GM21515 (cell line): Measurements from ENCODE around the gene WNT4.
A peak's percentile ranks its signal among the peaks of the same experiment; 100 is the strongest.

ENCODE experiments used
- ATAC-seq: cut with Tn5 transposase; IDR thresholded peaks from one replicate; pipeline ENCODE4 v1.9.1; 2021; ENCODE audit not compliant: unreplicated experiment

The WNT4 gene

GRCh38 chr1:22143065-22144033 lies at the start of gene WNT4:
TSS of gene WNT4 (minus strand) at chr1:22143097. CDS start at chr1:22142922, 175 bp downstream.
- no peak for ATAC-seq

- ATAC-seq: no peak
These were observed 47.8 kb upstream of the WNT4 start for GRCh38 chr1:22190731-22191130.

DNA sequence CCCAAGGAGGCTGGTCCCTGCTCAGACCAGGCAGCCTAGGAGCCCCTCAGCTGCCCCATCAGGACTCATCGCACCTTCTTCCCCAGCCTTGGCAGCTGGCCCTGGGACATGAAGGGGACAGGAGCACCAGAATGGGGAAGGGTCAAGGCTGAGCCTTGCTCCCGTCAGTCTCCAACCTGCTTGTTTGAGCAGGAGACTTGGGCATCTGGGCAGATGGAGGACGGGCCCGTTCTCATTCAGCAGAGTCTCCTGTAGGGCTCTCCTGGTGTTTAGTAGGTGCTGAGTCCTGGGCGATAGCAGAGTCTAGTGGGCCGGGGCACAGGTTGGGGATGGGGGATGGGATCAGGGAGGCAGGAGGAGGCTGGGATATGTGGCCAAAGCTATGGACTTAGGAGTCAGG lies 47.4 kb upstream of the WNT4 start:
- ATAC-seq: no peak

GRCh38 chr1:22189619-22190018 lies 46.7 kb upstream of the WNT4 start:
- no peak for ATAC-seq

DNA sequence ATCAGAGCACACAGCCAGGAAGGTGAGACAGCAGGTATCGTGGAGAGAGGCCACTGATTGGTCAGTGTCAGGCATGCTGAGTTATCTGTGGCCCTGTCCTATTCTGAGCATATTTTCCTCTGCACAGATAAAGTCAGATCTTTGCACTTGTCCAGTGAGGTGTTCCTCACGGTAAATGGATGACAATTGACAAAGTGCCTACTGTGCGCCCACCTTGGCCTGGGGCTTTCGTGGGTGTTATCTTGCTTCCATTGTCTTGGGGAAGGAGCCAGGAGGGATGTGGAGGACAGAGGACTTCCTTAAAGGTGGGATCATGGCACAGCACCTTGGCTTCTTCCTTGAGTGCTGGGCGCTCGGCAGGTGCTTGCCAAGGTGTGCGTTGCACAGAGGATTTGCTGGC lies 46.0 kb upstream of the WNT4 start:
- ATAC-seq: no peak

DNA sequence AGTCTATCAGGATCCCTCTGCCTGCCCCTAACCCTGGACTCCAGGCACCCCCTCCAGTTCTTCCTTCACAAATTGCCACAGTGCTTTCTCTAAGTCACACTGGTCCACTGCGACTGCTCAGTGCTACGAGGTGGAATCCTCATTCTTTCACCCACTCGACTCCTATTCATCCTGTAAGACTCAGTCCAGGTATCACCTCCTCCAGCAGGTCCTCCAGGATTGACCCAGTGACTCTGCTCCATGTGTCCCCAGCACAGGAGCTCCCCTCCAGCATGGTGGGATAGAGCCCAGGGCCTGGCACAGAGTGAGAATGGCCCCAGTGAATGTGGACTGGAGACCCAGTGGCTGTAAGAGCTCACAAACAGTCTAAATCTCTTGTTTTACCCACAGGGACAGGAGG lies 45.5 kb upstream of the WNT4 start:
- ATAC-seq: no peak

DNA sequence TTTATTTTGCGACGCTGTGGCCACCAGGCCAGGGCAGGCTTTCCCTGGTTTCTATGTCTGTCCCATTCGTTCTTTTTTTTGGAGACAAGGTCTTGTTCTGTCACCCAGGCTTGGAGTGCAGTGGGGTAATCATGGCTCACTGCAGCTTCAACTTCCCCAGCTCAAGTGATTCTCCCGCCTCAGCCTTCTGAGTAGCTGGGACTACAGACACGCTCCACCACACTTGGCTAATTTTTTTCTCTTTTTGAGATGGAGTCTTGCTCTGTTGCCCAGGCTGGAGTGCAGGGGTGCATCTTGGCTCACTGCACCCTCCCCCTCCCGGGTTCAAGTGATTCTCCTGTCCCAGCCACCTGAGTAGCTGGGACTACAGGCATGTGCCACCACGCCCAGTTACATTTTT lies 43.4 kb upstream of the WNT4 start:
- no peak for ATAC-seq

DNA sequence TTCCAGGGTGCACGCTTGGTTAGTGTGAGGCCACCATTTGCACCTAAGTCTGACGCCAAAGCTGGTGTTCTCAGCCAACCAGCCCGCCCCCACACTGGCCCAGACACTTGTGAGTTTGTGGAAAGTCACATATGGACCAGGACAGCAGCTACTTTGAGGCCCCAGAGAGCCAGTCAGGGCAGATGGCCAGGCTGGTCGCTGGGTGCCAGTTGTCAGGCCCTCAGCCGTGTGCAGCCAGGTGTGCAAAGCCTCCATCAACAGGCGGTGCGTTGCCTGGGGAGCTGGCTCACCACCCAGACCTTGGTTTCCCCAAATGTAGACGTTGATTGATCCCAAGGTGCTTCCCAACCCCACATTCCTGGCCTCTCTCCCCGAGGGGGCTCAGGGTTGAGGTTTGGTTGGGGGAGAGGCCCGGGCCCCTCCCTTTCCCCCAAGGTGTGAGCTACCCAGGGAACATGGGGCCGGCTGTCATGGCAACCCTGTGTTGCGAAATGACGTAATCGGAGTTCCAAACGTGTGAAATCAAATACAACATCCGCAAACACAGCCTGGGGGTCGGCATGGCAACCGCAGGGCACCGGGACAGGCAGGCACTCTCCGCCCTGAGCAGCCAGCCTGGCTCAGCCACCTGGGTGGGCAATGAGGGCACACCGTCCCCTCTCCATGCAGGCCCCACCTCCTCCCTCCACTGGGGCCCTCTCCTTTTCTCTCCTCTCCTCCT lies 42.2 kb upstream of the WNT4 start:
- no peak for ATAC-seq

- no peak for ATAC-seq
These were observed 41.6 kb upstream of the WNT4 start for GRCh38 chr1:22184454-22184853.

GRCh38 chr1:22182715-22183114 lies 39.8 kb upstream of the WNT4 start:
- no peak for ATAC-seq

GRCh38 chr1:22179197-22179803 lies 36.4 kb upstream of the WNT4 start:
- ATAC-seq: no peak

DNA sequence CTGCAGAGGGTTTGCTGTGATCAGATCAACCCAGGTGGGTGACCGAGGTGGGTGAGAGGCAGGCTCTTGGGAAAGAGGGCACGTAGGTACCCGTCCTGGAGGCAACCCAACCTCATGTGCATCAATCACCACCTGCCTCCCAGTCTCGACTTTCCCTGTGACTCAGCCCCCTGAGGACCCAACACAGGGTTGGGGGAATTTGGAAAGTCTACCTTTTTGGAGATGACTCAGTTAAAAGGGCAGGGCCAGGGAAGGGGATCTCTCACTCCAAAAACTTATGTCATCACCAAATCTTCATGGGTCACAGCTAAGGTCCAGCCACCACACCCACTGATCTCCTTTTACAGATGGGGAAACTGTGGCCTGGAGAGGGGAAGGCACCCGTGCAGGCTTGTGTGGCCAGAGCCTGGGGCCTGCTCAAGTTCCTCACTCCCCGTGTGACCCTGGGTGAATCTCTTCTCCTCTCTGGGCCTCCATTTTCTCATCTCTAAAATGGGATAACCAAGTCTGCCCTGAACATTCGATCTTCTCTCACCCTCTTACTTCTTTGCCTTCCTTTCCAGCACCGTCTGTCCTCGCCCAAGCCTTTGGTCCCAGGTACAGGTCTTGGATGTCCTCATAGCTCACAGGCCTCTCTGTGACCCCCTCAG lies 34.6 kb upstream of the WNT4 start:
- ATAC-seq: no peak

GRCh38 chr1:22176258-22176657 lies 33.4 kb upstream of the WNT4 start:
- ATAC-seq: peak; percentile 71

DNA sequence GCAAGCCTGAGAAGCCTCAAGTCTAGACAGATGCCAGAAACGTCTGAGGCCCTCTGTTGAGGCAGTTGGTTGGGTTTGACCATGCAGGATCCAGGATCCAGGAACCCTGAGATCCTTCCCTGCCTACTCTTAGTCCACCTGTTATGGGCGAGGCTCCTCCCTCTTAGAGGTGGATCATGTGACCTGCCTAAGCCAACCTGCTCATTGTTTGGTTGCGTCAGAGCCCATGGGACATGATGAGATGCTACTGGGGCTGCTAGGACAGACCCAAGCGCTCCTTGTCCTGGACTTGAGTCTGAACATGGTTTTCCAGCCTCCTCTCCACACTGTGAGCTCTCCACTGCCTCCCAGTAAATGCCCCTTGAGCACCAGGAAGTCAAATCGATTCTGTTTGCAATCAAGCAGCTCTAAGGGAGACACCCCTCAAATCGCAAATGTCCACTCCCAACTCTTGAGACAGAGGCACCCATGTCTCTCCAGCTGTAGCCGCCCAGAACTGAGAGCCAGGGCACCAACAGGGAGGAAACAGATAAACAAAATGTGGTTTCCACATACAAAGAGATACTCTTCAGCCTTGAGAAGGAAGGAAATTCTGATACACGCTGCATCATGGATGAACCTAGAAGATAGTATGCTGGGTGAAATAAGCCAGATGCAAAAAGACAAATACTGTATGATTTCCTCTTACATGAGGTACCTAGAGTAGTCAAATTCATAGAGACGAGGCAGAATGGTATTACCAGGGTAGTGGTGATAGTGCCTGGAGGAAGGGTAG lies 31.7 kb upstream of the WNT4 start:
- no peak for ATAC-seq

DNA sequence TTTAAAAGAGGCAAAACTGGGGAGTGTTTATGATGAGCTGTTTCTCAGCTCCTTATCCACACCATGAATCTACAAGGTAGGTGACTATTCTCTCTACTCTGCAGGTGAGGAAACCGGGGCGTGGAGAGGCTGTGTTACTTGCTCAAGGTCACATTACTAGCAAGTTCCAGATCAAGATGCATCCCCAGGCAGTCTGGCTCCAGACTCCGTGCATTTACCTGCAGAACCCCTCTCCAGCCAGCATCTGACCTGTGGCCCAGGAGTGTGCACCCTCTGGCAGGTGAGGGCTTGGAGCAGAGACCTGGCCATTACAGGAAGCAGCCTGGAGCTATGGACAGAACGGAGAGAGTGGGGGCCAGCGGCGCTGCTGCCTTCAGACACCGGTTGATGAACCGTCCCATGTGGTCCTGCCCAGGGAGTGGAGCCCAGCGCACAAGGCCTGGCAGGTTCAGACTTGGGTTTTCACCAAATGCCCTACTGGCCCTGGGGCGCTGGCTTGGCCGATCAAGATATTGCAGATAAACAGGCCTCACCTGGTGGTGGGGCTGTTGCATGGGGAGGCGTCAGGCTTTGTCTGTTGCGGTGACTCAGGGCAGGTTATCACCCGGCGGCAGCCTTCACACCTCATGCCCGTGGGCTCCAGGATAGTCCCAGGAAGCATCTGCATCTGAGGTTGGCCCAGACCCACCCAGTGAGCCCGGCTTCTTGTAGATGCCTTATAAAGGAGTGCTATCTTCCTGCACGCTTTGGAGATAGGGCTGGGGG lies 29.2 kb upstream of the WNT4 start:
- ATAC-seq: no peak

DNA sequence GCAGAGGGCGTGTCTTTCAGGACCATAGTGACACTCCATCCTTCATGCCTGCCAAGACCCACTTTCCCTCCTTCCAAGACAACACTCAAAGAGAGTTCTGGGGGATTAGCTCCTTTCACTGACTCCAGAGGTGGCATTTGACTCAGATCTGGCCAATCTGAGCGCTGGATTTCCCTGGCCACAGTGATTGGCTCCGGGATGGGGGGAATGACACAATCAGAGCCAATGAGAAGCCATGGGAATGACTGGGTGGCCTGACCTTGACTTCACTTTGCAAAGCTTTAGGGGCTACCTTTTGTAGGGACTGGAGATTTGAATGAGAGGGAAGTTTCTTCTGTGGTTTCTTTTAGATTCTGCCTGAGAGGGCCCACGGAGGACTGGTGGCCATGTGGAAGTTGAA lies 26.9 kb upstream of the WNT4 start:
- ATAC-seq: no peak

DNA sequence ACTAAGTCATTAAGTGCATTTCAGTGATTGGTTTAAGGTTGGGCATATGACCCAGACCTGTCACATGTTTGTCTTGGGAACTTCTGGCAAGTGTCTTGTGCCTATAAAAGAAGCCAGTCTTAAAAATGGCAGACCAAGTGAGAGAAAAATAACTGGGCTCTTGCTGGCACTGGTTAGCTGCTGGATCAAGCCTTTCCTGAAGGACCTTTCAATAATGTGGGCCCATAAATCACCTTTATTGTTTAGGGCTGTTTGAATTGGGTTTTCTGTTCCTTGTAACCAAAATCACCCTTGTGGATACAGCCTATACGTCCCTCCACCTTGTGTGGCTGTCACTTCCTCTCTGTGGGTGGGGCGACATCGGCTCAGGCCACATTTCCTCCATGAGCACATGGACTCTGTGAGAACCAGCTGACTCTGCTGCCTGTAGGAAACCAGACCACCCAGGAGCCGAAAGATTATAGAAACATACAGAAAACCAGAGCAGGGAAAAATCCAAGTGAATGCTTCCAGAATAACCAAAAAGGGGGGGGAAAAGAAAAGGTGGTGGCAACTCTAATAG lies 25.6 kb upstream of the WNT4 start:
- ATAC-seq: no peak

DNA sequence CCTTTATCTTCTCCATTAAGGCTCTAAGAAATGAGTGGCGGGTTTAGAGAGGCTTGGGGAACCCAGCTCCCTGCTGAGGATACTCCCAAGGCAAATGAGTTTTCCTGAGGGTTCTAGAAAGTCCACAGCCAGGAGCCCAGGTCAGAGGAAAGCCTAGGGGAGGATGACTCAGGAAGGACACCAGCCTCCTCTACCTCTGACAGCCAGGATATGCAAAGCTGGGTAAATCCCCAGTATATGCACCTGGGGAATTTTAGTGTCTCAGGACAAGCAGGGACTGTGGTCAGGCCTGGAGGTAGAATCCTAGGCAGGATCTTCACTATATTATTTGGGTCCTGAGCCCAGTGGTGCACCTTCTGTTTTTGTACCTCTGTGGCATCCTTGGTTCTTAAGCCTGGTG lies 23.5 kb upstream of the WNT4 start:
- no peak for ATAC-seq
